ENCODE data around the gene UGT8.

Gene UGT8

DNA sequence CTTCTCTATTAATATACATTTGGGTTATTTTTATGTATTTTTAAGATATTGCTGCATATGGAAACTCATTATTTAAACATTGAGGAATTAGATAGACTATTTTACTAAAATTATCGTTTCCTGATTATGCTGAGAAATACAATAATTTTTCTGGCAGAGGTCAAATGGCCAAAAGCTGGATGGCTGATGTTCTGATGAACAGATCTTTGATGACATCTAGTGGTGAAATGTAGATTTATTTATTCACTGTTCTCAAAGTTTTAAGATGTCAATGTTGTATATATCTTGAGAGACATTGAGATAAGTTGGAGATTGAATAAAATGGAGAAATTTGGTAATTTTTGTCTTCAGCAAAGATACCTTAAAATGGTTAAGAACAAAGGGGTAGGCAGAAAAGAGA, 96.2 kb downstream of the UGT8 start:
- DNase-seq = no peak

DNA sequence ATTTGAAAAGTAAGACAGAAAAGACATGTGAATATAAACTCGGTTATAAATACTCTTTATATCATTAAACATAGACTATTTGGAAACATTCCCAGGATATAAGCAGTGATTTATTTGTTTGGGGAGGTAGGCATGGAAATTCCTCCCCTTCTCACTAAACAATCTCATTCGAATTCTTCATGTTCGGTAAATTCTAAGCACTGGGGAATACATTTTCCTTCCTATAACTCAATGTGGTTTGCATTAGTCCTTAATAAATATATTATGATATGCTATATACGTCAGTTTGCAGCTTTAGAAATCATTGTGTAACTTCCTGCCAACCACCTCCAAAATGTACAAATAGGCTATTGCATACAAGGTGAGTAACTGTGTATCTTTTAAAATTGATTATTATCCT, 99.6 kb downstream of the UGT8 start:
- no peak for DNase-seq

DNA sequence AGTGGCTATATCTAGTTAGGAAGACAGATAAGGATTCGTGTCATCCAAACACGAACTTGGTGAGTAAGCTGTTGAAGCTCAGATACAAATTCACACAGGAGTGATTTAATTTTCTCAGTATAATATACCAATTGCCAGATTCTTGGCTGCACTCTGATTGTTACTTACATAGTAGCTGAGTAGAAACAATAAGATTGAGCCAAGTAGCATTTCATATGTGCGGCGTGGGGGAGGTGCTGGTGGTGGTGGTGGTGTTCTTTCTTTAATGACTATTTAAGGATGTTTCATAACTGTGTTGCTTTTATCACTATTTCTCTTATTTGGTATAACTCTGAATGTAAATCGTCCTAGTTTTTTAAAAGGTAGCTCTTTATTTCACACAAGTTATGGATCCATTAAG, 102.9 kb downstream of the UGT8 start:
- no peak for DNase-seq

DNA sequence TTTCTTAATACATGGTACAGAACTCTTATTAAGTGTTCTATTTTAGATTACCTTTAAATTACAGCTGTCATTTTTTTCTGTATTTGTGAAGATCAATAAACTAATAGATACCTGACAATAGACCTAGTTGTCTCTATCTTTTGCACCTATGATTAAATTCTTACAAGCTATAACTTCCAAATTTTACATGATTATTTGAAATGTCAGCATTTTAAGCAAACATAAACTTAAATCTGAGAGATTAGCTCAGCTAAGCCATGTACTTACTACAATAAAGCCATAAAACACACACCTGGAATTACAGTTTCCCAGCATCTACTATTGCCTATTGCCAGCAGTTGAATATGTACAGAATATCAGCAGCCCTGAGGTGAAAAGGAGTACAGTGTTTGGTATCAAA, 118.8 kb downstream of the UGT8 start:
- DNase-seq = no peak

DNA sequence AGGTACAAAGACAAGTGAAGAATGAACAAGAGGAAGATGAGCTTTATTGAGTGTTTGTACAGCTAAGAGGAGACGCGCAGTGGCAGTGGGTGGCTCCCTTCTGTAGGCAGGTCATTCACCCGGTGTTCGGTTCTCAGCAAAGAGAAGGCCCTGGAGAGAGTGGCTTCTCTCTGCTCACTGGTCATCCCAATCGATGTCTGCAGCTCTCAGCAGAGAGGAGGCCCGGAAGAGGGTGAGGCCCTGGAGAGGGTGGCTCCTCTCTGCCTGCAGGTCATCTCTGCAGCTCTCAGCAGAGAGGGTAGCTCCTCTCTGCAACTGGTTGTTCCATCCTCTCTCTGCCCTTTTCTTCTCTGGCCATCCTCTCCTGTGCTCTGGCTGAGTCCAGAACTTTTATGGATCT, 126.5 kb downstream of the UGT8 start:
- DNase-seq = no peak

DNA sequence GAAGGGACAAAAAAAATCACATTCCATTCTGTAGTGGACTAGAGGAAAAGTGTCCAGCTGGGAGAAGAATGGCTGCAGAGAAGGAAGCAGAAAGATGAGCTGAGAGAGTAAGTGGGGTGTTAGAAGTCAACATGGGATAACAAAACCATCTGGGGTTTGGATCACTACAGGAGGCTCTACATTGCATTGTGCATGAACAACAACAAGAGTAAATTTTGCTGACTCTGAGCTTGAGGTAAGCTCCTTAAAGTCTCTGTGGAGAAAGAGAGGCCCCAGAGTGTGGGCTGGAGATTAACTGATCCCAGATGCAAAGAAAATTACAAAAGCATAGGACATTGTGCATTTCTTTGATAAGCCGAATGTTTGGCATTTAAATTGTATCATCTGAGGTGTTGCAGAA, 128.9 kb downstream of the UGT8 start:
- no peak for DNase-seq

Measured in activated CD8-positive, alpha-beta memory T cell treated with anti-CD3 and anti-CD28 coated beads for 24 hours (primary cell).